Measurements from ENCODE around the gene AOPEP. TPM values are rescaled to one million over a fixed set of nuclear protein-coding genes. Genes with fewer than 3 reads are reported as not detected.
A peak's percentile ranks its signal among the peaks of the same experiment; 100 is the strongest.

AOPEP gene
- polyA plus RNA-seq, 6 donors from 2014 or later: 5.2 to 11.8 (median 8.2) TPM

- no peak overlapping the region for H3K4me3 Mint-ChIP-seq
- no peaks in the 10 kb centered on the region for H3K9me3 Mint-ChIP-seq
- H3K27me3 Mint-ChIP-seq: peaks cover 0 to 7% (median 0%) of the 10 kb centered on the region in 3 donors
- no peaks in the 10 kb centered on the region for H3K4me1 Mint-ChIP-seq
- DNase-seq (no peak), ATAC-seq (ENCODE audit: low read depth in 2 of 2) (no peak)
- H3K27ac Mint-ChIP-seq: peak overlapping the region in 1 of 6 donors; percentile 31
- peaks cover 7 to 22% of the 10 kb centered on the region in 2 donors for H3K36me3 Mint-ChIP-seq
These were observed 265.7 kb downstream of the AOPEP start for GRCh38 chr9:94991961-94992907.

GRCh38 chr9:94993160-94993820, 266.8 kb downstream of the AOPEP start:
- no peaks in the 10 kb centered on the region for H3K9me3 Mint-ChIP-seq

GRCh38 chr9:94993821-94994165, 267.3 kb downstream of the AOPEP start:
- DNase-seq (no peak), ATAC-seq (ENCODE audit: low read depth in 2 of 2) (no peak)
- no peaks in the 10 kb centered on the region for H3K4me1 Mint-ChIP-seq
- peaks cover 7 to 18% of the 10 kb centered on the region in 2 donors for H3K36me3 Mint-ChIP-seq
- peaks cover 0 to 7% (median 0%) of the 10 kb centered on the region in 3 donors for H3K27me3 Mint-ChIP-seq
- no peak overlapping the region for H3K4me3 Mint-ChIP-seq
- H3K9me3 Mint-ChIP-seq: no peaks in the 10 kb centered on the region
- no peak overlapping the region for H3K27ac Mint-ChIP-seq

More at GRCh38 chr9:94993160-94993820, 266.8 kb downstream of the AOPEP start:
- Mint-ChIP-seq H3K4me3 (no peak overlapping the region), H3K27ac (no peak overlapping the region), H3K36me3 (peaks cover 7 to 21% of the 10 kb centered on the region in 2 donors), H3K4me1 (no peaks in the 10 kb centered on the region), H3K27me3 (peaks cover 0 to 7% (median 0%) of the 10 kb centered on the region in 3 donors)
- DNase-seq (no peak), ATAC-seq (ENCODE audit: low read depth in 2 of 2) (no peak)

- no peak overlapping the region for H3K4me3 Mint-ChIP-seq
- no peaks in the 10 kb centered on the region for H3K9me3 Mint-ChIP-seq
- ATAC-seq (ENCODE audit: low read depth in 2 of 2) (no peak), DNase-seq (no peak)
- peaks cover 9 to 14% (median 12%) of the 10 kb centered on the region in 3 donors for H3K27me3 Mint-ChIP-seq
- H3K4me1 Mint-ChIP-seq: no peaks in the 10 kb centered on the region
- H3K36me3 Mint-ChIP-seq: peaks cover 7 to 18% of the 10 kb centered on the region in 2 donors
- no peak overlapping the region for H3K27ac Mint-ChIP-seq
These were observed 268.7 kb downstream of the AOPEP start for GRCh38 chr9:94995048-94995693.

GRCh38 chr9:94996641-94997040, 270.1 kb downstream of the AOPEP start:
- Mint-ChIP-seq H3K36me3 (peaks cover 7 to 24% of the 10 kb centered on the region in 2 donors), H3K4me3 (no peak overlapping the region), H3K27ac (no peak overlapping the region), H3K9me3 (no peaks in the 10 kb centered on the region), H3K4me1 (no peaks in the 10 kb centered on the region), H3K27me3 (peaks cover 20 to 21% (median 20%) of the 10 kb centered on the region in 3 donors)
- DNase-seq (no peak), ATAC-seq (ENCODE audit: low read depth in 2 of 2) (no peak)

- Mint-ChIP-seq H3K9me3 (no peaks in the 10 kb centered on the region), H3K4me1 (peaks cover 0 to 2% (median 0%) of the 10 kb centered on the region in 3 donors), H3K4me3 (no peak overlapping the region), H3K27ac (no peak overlapping the region), H3K27me3 (peaks cover 24 to 26% (median 26%) of the 10 kb centered on the region in 3 donors), H3K36me3 (peaks cover 7 to 17% of the 10 kb centered on the region in 2 donors)
- no peak for DNase-seq
- no peak for ATAC-seq (ENCODE audit: low read depth in 2 of 2)
These were observed 271.2 kb downstream of the AOPEP start for GRCh38 chr9:94997727-94998126.

GRCh38 chr9:94999832-95000231, 273.3 kb downstream of the AOPEP start:
- ATAC-seq (ENCODE audit: low read depth in 2 of 2): no peak
- H3K27ac Mint-ChIP-seq: peak overlapping the region in 1 of 6 donors; percentile 51

GRCh38 chr9:95000821-95001220, 274.3 kb downstream of the AOPEP start:
- peaks cover 0 to 9% (median 0%) of the 10 kb centered on the region in 3 donors for H3K4me1 Mint-ChIP-seq
- ATAC-seq (ENCODE audit: low read depth in 2 of 2) (no peak), DNase-seq (no peak)
- H3K36me3 Mint-ChIP-seq: peaks cover 0 to 12% of the 10 kb centered on the region in 2 donors
- H3K4me3 Mint-ChIP-seq: no peak overlapping the region
- H3K27me3 Mint-ChIP-seq: peaks cover 33 to 37% (median 36%) of the 10 kb centered on the region in 3 donors
- H3K9me3 Mint-ChIP-seq: no peaks in the 10 kb centered on the region
- peak overlapping the region in 1 of 6 donors; percentile 15 for H3K27ac Mint-ChIP-seq

More at GRCh38 chr9:94999832-95000231, 273.3 kb downstream of the AOPEP start:
- Mint-ChIP-seq H3K9me3 (no peaks in the 10 kb centered on the region), H3K4me1 (peaks cover 0 to 7% (median 0%) of the 10 kb centered on the region in 3 donors), H3K27me3 (peaks cover 31 to 36% (median 33%) of the 10 kb centered on the region in 3 donors), H3K36me3 (peaks cover 0 to 12% of the 10 kb centered on the region in 2 donors), H3K4me3 (no peak overlapping the region)
- no peak for DNase-seq

- Mint-ChIP-seq H3K4me3 (peak overlapping the region in 1 of 8 donors; percentile 62), H3K4me1 (peaks cover 0 to 9% (median 0%) of the 10 kb centered on the region in 3 donors), H3K36me3 (peaks cover 0 to 12% of the 10 kb centered on the region in 2 donors), H3K27me3 (peaks cover 31 to 37% (median 33%) of the 10 kb centered on the region in 3 donors), H3K27ac (no peak overlapping the region), H3K9me3 (no peaks in the 10 kb centered on the region)
- ATAC-seq (ENCODE audit: low read depth in 2 of 2) (no peak), DNase-seq (no peak)
These were observed 275.2 kb downstream of the AOPEP start for GRCh38 chr9:95001720-95002119.

GRCh38 chr9:95003689-95004410, 277.4 kb downstream of the AOPEP start:
- Mint-ChIP-seq H3K4me3 (peak overlapping the region; percentile 52 to 90 (median 80)), H3K27ac (peak overlapping the region in 1 of 6 donors; percentile 57), H3K9me3 (no peaks in the 10 kb centered on the region), H3K4me1 (peaks cover 0 to 9% (median 0%) of the 10 kb centered on the region in 3 donors), H3K36me3 (peaks cover 0 to 6% of the 10 kb centered on the region in 2 donors), H3K27me3 (peaks cover 33 to 37% (median 36%) of the 10 kb centered on the region in 3 donors)
- peak in 1 of 2 donors; percentile 24 for ATAC-seq (ENCODE audit: low read depth in 2 of 2)
- DNase-seq: peak; percentile 1

GRCh38 chr9:95004411-95005277, 278.1 kb downstream of the AOPEP start:
- Mint-ChIP-seq H3K4me1 (peaks cover 0 to 9% (median 0%) of the 10 kb centered on the region in 3 donors), H3K36me3 (peaks cover 0 to 6% of the 10 kb centered on the region in 2 donors), H3K4me3 (peak overlapping the region; percentile 52 to 90 (median 80)), H3K27me3 (peaks cover 27 to 33% (median 29%) of the 10 kb centered on the region in 3 donors), H3K9me3 (no peaks in the 10 kb centered on the region), H3K27ac (no peak overlapping the region)
- peak; percentile 14 for DNase-seq
- peak; percentile 69 to 72 for ATAC-seq (ENCODE audit: low read depth in 2 of 2)
